ENCODE results near the gene SPATC1L. TPM values are rescaled to one million over a fixed set of nuclear protein-coding genes. Genes with fewer than 3 reads are reported as not detected.

The SPATC1L gene
- polyA plus RNA-seq, 3 donors from 2014 or later, result 6.2 to 10.8 (median 9.4) TPM

GRCh38 chr21:46124926-46125845 lies 59.1 kb downstream of the SPATC1L start:
- DNase-seq, result no peak
- H3K27ac Mint-ChIP-seq, result no peak overlapping the region

GRCh38 chr21:46124083-46124925 lies 60.0 kb downstream of the SPATC1L start:
- H3K27ac Mint-ChIP-seq, result no peak overlapping the region
- H3K4me3 Mint-ChIP-seq, result no peak overlapping the region
- H3K4me1 Mint-ChIP-seq, result no peaks in the 10 kb centered on the region
- H3K27me3 Mint-ChIP-seq (ENCODE audit: low read depth in 3 of 3), result peaks cover 2 to 4% (median 2%) of the 10 kb centered on the region in 3 donors
- DNase-seq, result no peak
- no peaks in the 10 kb centered on the region for H3K36me3 Mint-ChIP-seq
- H3K9me3 Mint-ChIP-seq, result no peaks in the 10 kb centered on the region

More at GRCh38 chr21:46124926-46125845, 59.1 kb downstream of the SPATC1L start:
- Mint-ChIP-seq H3K9me3 (no peaks in the 10 kb centered on the region), H3K4me3 (no peak overlapping the region), H3K36me3 (no peaks in the 10 kb centered on the region), H3K27me3 (ENCODE audit: low read depth in 3 of 3) (peaks cover 2 to 5% (median 4%) of the 10 kb centered on the region in 3 donors), H3K4me1 (no peaks in the 10 kb centered on the region)

DNA sequence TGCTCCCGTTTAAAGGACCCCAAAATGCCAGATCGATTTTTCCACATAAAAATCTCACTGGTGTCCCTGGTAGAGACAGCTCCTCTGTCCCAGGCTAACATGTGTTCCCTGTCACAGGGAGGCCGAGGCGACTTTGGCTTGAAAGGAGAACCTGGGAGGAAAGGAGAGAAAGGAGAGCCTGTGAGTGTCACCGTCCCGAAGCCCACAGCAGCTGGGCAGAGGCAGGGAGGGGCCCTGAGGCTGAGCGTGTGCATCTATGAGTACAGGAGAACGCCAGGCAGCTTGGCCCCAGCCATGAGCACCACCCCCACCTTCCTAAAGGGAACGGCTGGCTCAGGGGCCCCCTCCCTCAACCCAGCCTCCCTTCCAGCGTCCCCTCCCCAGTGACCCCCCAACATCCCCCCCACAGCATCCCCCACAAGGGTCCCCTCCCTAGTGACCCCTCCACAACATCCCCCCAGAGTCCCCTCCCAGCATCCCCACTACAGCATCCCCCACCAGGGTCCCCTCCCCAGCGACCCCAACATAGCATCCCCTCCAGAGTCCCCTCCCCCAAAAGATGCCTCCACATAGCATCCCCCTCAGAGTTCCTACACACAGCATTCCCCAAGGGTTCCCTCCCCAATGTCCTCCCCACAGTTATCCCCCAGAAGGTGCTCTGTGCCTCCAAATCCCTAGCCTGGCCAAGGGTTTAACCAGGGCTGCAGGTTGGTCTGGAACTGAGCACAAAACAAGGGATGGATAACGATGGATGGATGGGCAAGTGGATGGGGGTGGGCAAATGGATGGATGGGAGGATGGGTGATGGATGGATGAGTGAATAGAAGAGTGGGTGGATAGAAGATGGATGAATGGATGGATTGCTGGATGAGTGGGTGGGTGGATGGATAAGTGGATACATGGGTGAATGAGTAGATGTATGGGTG lies 61.2 kb downstream of the SPATC1L start:
- Mint-ChIP-seq H3K9me3 (no peaks in the 10 kb centered on the region), H3K27me3 (ENCODE audit: low read depth in 3 of 3) (peaks cover 0 to 4% (median 2%) of the 10 kb centered on the region in 3 donors), H3K36me3 (no peaks in the 10 kb centered on the region)

DNA sequence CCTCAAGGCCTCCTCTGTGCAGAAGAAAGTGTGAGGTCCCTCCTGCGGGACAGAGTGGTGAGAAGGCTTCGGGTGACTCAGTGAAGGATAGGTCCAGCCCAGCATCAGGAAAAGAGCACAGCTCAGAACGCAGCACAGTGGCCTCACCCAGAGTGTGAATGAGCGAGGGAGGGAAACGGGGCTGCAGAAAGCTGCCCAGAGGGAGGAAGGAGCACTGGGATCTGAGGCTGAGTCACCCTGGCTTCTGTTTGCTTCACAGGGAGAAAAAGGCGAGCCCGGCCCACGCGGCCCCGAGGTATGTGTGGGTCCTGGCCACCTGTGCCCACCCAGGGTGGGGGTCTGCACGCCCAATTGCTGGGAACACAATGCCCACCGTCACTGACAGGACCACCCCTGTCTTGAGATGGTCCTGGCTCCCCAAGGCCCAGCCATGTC lies 62.0 kb downstream of the SPATC1L start:
- H3K4me1 Mint-ChIP-seq, result no peaks in the 10 kb centered on the region
- H3K4me3 Mint-ChIP-seq, result no peak overlapping the region
- DNase-seq, result no peak
- H3K36me3 Mint-ChIP-seq, result no peaks in the 10 kb centered on the region
- H3K27ac Mint-ChIP-seq, result no peak overlapping the region
- H3K9me3 Mint-ChIP-seq, result no peaks in the 10 kb centered on the region
- H3K27me3 Mint-ChIP-seq (ENCODE audit: low read depth in 3 of 3), result peaks cover 0 to 4% (median 2%) of the 10 kb centered on the region in 3 donors

More for the DNA sequence above, 61.2 kb downstream of the SPATC1L start:
- H3K27ac Mint-ChIP-seq, result no peak overlapping the region
- no peak for DNase-seq
- H3K4me3 Mint-ChIP-seq, result no peak overlapping the region
- no peaks in the 10 kb centered on the region for H3K4me1 Mint-ChIP-seq

DNA sequence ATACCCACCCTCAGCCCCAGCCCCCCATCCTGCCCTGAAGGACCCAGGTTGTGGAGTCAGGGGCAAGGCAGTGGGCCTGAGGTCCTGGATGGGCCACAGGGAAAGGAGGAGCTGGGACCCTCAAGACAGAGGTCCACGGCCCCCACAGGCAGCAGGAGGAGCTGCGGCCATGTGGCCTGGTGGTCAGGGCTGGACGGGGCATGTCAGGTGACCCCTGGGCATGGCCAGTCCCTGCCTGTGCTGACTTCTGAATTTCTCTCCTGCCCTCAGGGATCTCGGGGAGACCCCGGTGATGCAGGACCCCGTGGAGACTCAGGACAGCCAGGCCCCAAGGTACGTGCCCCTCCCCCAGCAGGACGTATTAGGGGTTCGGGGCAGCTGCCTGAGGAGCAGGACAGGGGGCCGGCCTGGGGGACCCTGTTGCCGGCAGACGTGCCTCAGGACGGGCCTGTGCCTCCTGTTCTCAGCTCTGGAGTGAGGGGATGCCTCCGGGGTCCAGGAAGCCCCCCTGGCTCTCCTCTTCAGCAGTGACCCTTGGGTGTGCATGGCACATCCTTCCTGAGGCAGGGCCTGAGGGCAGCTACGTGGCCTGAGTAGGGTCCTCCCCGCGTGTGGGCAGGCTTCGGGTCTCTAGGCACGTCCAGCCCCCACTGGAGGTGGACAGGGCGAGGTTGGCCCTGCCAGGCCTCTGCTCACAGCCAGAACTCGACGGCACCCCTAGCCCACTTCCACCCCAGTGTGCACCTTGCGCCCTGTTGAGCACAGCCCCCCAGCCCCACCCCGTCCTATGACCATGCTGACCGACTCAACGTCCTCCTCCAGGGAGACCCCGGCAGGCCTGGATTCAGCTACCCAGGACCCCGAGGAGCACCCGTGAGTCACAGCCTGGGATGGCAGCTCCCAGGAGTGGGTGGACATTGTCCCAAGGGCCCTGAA lies 62.7 kb downstream of the SPATC1L start:
- Mint-ChIP-seq H3K4me1 (no peaks in the 10 kb centered on the region), H3K4me3 (no peak overlapping the region), H3K36me3 (no peaks in the 10 kb centered on the region), H3K27ac (no peak overlapping the region), H3K27me3 (ENCODE audit: low read depth in 3 of 3) (peaks cover 0 to 4% (median 2%) of the 10 kb centered on the region in 3 donors), H3K9me3 (no peaks in the 10 kb centered on the region)
- no peak for DNase-seq

DNA sequence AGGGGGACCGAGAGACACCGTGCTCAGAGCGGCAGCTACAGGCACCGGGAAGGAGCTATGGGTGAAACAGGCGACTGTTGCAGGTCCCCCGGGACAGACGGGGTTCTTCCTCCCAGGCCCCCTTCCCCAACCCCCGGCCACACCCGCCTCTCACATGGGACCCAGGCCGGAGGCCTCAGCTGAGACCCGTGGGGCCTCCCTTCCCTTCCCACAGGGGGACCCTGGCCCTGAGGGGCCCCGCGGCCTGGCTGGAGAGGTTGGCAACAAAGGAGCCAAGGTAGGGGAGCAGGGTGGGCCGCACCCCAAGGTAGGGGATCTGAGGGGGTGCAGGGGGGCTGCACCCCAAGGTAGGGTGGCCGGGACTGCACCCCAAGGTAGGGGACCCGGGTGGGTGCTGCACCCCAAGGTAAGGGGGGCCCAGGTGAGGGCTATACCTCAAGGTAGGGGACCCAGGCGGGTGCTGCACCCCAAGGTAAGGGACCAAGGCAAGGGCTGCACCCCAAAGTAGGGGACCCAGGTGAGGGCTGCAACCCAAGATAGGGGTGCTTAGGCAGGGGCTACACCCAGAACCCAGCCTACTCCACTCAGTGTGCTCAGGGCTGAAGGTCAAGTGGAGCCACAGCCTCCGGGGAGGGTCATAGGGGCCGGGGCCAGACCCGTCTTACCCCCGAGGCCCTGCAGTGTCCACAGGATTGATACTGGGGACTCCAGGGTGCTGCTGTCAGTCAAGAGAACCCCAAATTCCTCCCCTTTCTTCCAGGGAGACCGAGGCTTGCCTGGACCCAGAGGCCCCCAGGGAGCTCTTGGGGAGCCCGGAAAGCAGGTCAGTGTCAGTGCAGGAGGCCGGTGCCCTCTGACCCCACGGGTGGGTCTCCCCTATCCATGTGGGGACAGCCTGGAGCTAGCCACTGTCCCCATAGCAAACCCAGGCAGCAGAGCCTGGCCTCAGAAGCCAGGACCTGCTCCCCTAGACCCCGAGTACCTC lies 63.7 kb downstream of the SPATC1L start:
- no peaks in the 10 kb centered on the region for H3K9me3 Mint-ChIP-seq
- DNase-seq, result no peak
- no peak overlapping the region for H3K27ac Mint-ChIP-seq
- H3K4me1 Mint-ChIP-seq, result no peaks in the 10 kb centered on the region
- H3K36me3 Mint-ChIP-seq, result no peaks in the 10 kb centered on the region
- H3K4me3 Mint-ChIP-seq, result no peak overlapping the region
- peaks cover 0 to 4% (median 2%) of the 10 kb centered on the region in 3 donors for H3K27me3 Mint-ChIP-seq (ENCODE audit: low read depth in 3 of 3)

DNA sequence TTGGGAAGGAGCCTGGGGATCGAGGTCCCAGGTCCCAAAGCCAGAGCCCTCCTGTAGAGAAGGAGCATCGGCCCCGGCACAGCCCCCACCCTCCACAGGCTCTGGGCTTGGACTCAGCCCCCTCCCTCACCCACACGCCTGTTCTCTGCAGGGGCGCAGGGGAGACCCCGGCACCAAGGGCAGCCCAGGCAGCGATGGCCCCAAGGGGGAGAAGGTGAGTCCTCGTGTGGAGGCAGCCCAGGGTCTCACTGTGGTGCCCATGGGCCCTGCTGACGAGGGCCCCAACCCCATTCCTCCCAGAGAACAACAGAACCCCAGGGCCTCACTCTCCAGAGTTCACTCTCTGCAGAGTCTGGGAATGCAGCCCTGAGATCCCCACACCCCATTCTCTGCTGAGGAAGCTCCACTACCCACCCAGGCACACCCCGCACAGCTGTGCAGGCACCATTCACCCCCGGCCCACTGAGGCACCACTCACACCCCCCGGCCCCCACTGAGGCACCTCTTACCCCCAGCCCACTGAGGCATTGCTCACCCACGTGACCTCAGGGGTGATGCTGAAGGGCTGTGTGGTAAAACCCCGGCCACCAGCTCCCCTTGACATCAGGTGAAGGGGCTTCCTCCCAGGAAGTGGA lies 64.5 kb downstream of the SPATC1L start:
- Mint-ChIP-seq H3K27me3 (ENCODE audit: low read depth in 3 of 3) (peaks cover 0 to 4% (median 2%) of the 10 kb centered on the region in 3 donors), H3K27ac (no peak overlapping the region), H3K36me3 (no peaks in the 10 kb centered on the region), H3K4me3 (no peak overlapping the region), H3K9me3 (peaks cover 0 to 2% (median 0%) of the 10 kb centered on the region in 6 donors), H3K4me1 (no peaks in the 10 kb centered on the region)
- no peak for DNase-seq

- Mint-ChIP-seq H3K4me1 (no peaks in the 10 kb centered on the region), H3K36me3 (no peaks in the 10 kb centered on the region), H3K9me3 (peaks cover 0 to 2% (median 0%) of the 10 kb centered on the region in 6 donors), H3K4me3 (no peak overlapping the region), H3K27ac (no peak overlapping the region), H3K27me3 (ENCODE audit: low read depth in 3 of 3) (peaks cover 0 to 4% (median 2%) of the 10 kb centered on the region in 3 donors)
- no peak for DNase-seq
Measured at GRCh38 chr21:46119144-46119636, 65.1 kb downstream of the SPATC1L start.

- H3K36me3 Mint-ChIP-seq, result no peaks in the 10 kb centered on the region
- H3K27me3 Mint-ChIP-seq (ENCODE audit: low read depth in 3 of 3), result peaks cover 0 to 2% (median 1%) of the 10 kb centered on the region in 3 donors
- H3K4me1 Mint-ChIP-seq, result no peaks in the 10 kb centered on the region
- H3K9me3 Mint-ChIP-seq, result peaks cover 0 to 2% (median 0%) of the 10 kb centered on the region in 6 donors
- H3K4me3 Mint-ChIP-seq, result no peak overlapping the region
- H3K27ac Mint-ChIP-seq, result no peak overlapping the region
- no peak for DNase-seq
Measured at GRCh38 chr21:46118316-46119143, 65.7 kb downstream of the SPATC1L start.

DNA sequence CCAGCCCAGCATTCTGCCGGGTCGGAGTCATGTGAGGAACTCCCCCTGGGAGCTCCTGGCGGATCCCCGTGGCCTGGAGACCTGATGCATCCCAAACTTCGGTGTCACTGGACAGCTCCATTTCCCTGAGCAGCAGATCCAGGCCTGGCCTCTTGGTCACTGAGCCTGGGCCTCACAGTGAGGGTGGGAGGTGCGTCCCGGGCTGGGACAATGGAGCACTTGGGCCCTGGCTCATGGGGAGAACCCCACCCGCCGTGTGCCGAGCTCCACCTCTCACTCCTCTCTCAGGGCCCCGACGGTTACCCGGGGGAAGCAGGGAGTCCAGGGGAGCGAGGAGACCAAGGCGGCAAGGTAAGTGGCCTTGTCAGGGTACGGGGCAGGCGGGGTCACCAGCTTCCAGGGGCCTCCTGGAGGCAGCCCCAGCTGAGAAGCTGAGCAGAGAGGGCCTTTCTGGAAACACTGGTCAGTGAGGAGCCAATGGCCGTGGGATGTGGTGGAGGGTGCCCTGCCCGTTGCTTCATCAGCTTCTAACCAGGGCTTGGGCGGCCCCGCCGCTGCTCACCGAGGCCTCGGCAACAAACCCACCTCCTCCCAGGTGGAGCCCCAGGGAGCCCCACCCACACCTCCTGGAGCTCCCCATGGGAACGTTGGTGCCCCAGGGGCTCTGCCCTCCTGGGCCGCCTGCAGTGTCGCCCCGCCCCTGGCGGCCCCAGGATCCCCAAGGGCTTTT lies 66.5 kb downstream of the SPATC1L start:
- Mint-ChIP-seq H3K27me3 (ENCODE audit: low read depth in 3 of 3) (peaks cover 0 to 2% (median 1%) of the 10 kb centered on the region in 3 donors), H3K36me3 (no peaks in the 10 kb centered on the region), H3K4me1 (no peaks in the 10 kb centered on the region), H3K27ac (no peak overlapping the region), H3K4me3 (no peak overlapping the region), H3K9me3 (peaks cover 0 to 2% (median 0%) of the 10 kb centered on the region in 6 donors)
- DNase-seq, result no peak

All from immature natural killer cell (primary cell).